MCF 10A (cell line): ENCODE results near the gene NRARP. TPM values are rescaled to one million over a fixed set of nuclear protein-coding genes. Genes with fewer than 3 reads are reported as not detected.

Source experiments
- BruUV-seq: library from RNA; stranded (reverse); fragments of 400-500 nt; replicated peaks from 2 replicates; lab custom pipeline; 2021; lab: Mats Ljungman, UMichigan
- CTCF ChIA-PET: fragments of 300-600 bp; sonication (Branson Sonifier 250); formaldehyde crosslinking; extraction: SDS; loops from one replicate; lab custom pipeline; 2021; ENCODE audit warnings: antibody characterized with exemption, inconsistent platforms; lab: Yijun Ruan, JAX
- POLR2A ChIA-PET: fragments of 300-600, 350-650 bp; sonication (Branson Sonifier 250); formaldehyde crosslinking; extraction: SDS; loops from one replicate; lab custom pipeline; 2020; ENCODE audit warnings: antibody characterized with exemption, inconsistent platforms; lab: Yijun Ruan, JAX
- DNase-seq: peaks from one replicate; pipeline ENCODE4 v3.0.0-alpha.2; 2018; ENCODE audit not compliant: unreplicated experiment
- H3K27ac Mint-ChIP-seq: one replicate; pipeline ENCODE4 v1.8.0; 2022; ENCODE audit warnings: mild to moderate bottlenecking, low read depth, mixed read lengths; ENCODE audit not compliant: unreplicated experiment
- H3K27me3 Mint-ChIP-seq: one replicate; pipeline ENCODE4 v1.8.0; 2022; ENCODE audit warnings: mixed read lengths; ENCODE audit not compliant: insufficient read depth, unreplicated experiment
- H3K36me3 Mint-ChIP-seq: one replicate; pipeline ENCODE4 v1.8.0; 2022; ENCODE audit warnings: mild to moderate bottlenecking, moderate library complexity, mixed read lengths; ENCODE audit not compliant: insufficient read depth, unreplicated experiment
- H3K4me1 Mint-ChIP-seq: one replicate; pipeline ENCODE4 v1.8.0; 2022; ENCODE audit warnings: mixed read lengths; ENCODE audit not compliant: insufficient read depth, unreplicated experiment
- H3K4me3 Mint-ChIP-seq: one replicate; pipeline ENCODE4 v1.8.0; 2022; ENCODE audit warnings: mild to moderate bottlenecking, moderate library complexity, mixed read lengths; ENCODE audit not compliant: unreplicated experiment
- H3K9me3 Mint-ChIP-seq: one replicate; pipeline ENCODE4 v1.8.0; 2022; ENCODE audit warnings: mixed read lengths; ENCODE audit not compliant: unreplicated experiment
- CTCF ChIP-seq: fragments of 200-600 bp; IDR thresholded peaks from one replicate; pipeline ENCODE4 v1.8.0; 2022; ENCODE audit warnings: antibody characterized with exemption, mild to moderate bottlenecking; ENCODE audit not compliant: unreplicated experiment
- intact Hi-C: fragments of 100-400 bp; cut with micrococcal nuclease; formaldehyde crosslinking; loops from 2 replicates; pipeline ENCODE4 v1.14.1; 2022
- total RNA-seq: library from RNA; stranded (reverse); gene quantifications from 2 replicates; pipeline ENCODE4 v1.2.3, GENCODE V29; 2022

NRARP gene
- total RNA-seq, 1 experiment from 2014 or later: 1.4 TPM

GRCh38 chr9:137320555-137321384 lies 18.7 kb upstream of the NRARP start:
- no TSS peak for BruUV-seq

GRCh38 chr9:137319739-137320551 lies 17.9 kb upstream of the NRARP start:
- no peak overlapping the region for H3K27ac Mint-ChIP-seq
- TF ChIP-seq CTCF: no peak
- no peaks in the 10 kb centered on the region for H3K4me1 Mint-ChIP-seq
- no peaks in the 10 kb centered on the region for H3K9me3 Mint-ChIP-seq
- DNase-seq: no peak
- no peaks in the 10 kb centered on the region for H3K36me3 Mint-ChIP-seq
- intact Hi-C loops: no loop called here
- CTCF ChIA-PET: interaction anchor here (0.5 to 0.7 kb wide), 3 partner anchors 167 to 399 kb away, joined by 3 read pairs; no protein-coding TSS in a partner anchor
- H3K27me3 Mint-ChIP-seq: no peaks in the 10 kb centered on the region
- no peak overlapping the region for H3K4me3 Mint-ChIP-seq
- BruUV-seq: no TSS peak
- POLR2A ChIA-PET: no interaction called here

More at GRCh38 chr9:137320555-137321384, 18.7 kb upstream of the NRARP start:
- POLR2A ChIA-PET: no interaction called here
- DNase-seq: no peak
- Mint-ChIP-seq H3K4me1 (no peaks in the 10 kb centered on the region), H3K4me3 (no peak overlapping the region), H3K27ac (no peak overlapping the region), H3K27me3 (no peaks in the 10 kb centered on the region), H3K36me3 (no peaks in the 10 kb centered on the region), H3K9me3 (no peaks in the 10 kb centered on the region)
- CTCF ChIA-PET: interaction anchor here (0.6 to 0.7 kb wide), 2 partner anchors 228 to 398 kb away, joined by 3 read pairs; no protein-coding TSS in a partner anchor
- no peak for TF ChIP-seq CTCF
- intact Hi-C loops: no loop called here

- H3K4me1 Mint-ChIP-seq: no peaks in the 10 kb centered on the region
- no peaks in the 10 kb centered on the region for H3K9me3 Mint-ChIP-seq
- no peak overlapping the region for H3K27ac Mint-ChIP-seq
- POLR2A ChIA-PET: no interaction called here
- CTCF ChIA-PET: no interaction called here
- H3K36me3 Mint-ChIP-seq: no peaks in the 10 kb centered on the region
- TF ChIP-seq CTCF: no peak
- BruUV-seq: no TSS peak
- intact Hi-C loops: no loop called here
- H3K27me3 Mint-ChIP-seq: no peaks in the 10 kb centered on the region
- no peak for DNase-seq
- no peak overlapping the region for H3K4me3 Mint-ChIP-seq
Measured at GRCh38 chr9:137319011-137319738, 17.1 kb upstream of the NRARP start.
